Endothelial cell of umbilical vein (primary cell): Measurements from ENCODE around the gene SKAP1. TPM values are rescaled to one million over a fixed set of nuclear protein-coding genes. Genes with fewer than 3 reads are reported as not detected.

Experiments
- BruUV-seq: library from RNA; stranded (reverse); fragments of 400-500 nt; replicated peaks from 2 replicates; lab custom pipeline; 2021; lab: Mats Ljungman, UMichigan
- CTCF ChIA-PET: fragments of 300-600, 350-600 bp; sonication (Branson Sonifier 250); formaldehyde crosslinking; loops from one replicate; lab custom pipeline; 2021; ENCODE audit warnings: antibody characterized with exemption, inconsistent platforms; lab: Charles Lee
- POLR2A ChIA-PET: fragments of 300-600, 350-600 bp; sonication (Branson Sonifier 250); formaldehyde crosslinking; loops from one replicate; lab custom pipeline; 2021; ENCODE audit warnings: antibody characterized with exemption, inconsistent platforms; lab: Charles Lee
- DNase-seq: peaks from one replicate; pipeline ENCODE4 v3.0.0-alpha.2; 2011; ENCODE audit warnings: low read depth, low spot score
- FAIRE-seq: peaks from 2 replicates; lab custom pipeline; 2011; peaks lifted over from hg19 to GRCh38; lab: Jason Lieb, UNC
- H2AFZ ChIP-seq: 2 replicates; pipeline ENCODE4 v1.6.0; 2012; ENCODE audit warnings: low read depth, low read length, control low read depth, inconsistent platforms
- H3K27ac ChIP-seq: 2 replicates; pipeline ENCODE4 v1.5.1; 2011; ENCODE audit warnings: low read depth, mild to moderate bottlenecking, control low read depth, low read length, moderate library complexity; ENCODE audit not compliant: insufficient read depth
- H3K27me3 ChIP-seq, 2 experiments: 2 replicates each; pipeline versions ENCODE4 v1.6.0 to v1.6.1; 2011; ENCODE audit warnings: low read length in 2 of 2, mixed read lengths in 1 of 2; ENCODE audit not compliant: control insufficient read depth in 2 of 2, insufficient read depth in 2 of 2
- H3K36me3 ChIP-seq, 2 experiments: 2 replicates in 1 of 2; 3 replicates in 1 of 2; pipeline ENCODE4 v1.5.1; 2011; ENCODE audit warnings: low read length in 2 of 2, mild to moderate bottlenecking in 1 of 2, moderate library complexity in 1 of 2; ENCODE audit not compliant: control insufficient read depth in 2 of 2, insufficient read depth in 2 of 2; ENCODE audit errors: extremely low read depth in 1 of 2
- H3K4me1 ChIP-seq: 3 replicates; pipeline ENCODE4 v1.5.1; 2011; ENCODE audit warnings: mild to moderate bottlenecking, low read length; ENCODE audit not compliant: control insufficient read depth, insufficient read depth; ENCODE audit errors: extremely low read depth
- H3K4me2 ChIP-seq: 2 replicates; pipeline ENCODE4 v1.6.1; 2011; ENCODE audit warnings: low read length, control low read depth, mixed read lengths; ENCODE audit not compliant: insufficient read depth
- H3K4me3 ChIP-seq, 3 experiments: fragments of 200-600 bp in 1 of 3; sonication (generic), shearing (Covaris generic) in 1 of 3; replicated peaks in 1 of 3; 2 replicates each; pipeline ENCODE4 v1.5.1; 2011 to 2016; ENCODE audit warnings: control low read depth in 3 of 3, low read length in 3 of 3, mild to moderate bottlenecking in 2 of 3, inconsistent platforms in 1 of 3, low read depth in 1 of 3, moderate library complexity in 1 of 3; ENCODE audit not compliant: insufficient read depth in 1 of 3
- H3K79me2 ChIP-seq: 2 replicates; pipeline ENCODE4 v1.6.0; 2012; ENCODE audit warnings: low read length, inconsistent platforms; ENCODE audit not compliant: control insufficient read depth, insufficient read depth
- H3K9ac ChIP-seq: replicated peaks from 2 replicates; pipeline ENCODE3; 2011; ENCODE audit warnings: low read length, control low read depth; ENCODE audit not compliant: insufficient read depth; ENCODE audit errors: extremely low read depth
- H3K9me1 ChIP-seq: replicated peaks from 3 replicates; pipeline ENCODE4 v1.6.0; 2011; ENCODE audit warnings: mild to moderate bottlenecking, low read length; ENCODE audit not compliant: control insufficient read depth, insufficient read depth; ENCODE audit errors: extremely low read depth
- H3K9me3 ChIP-seq: replicated peaks from 2 replicates; pipeline ENCODE4 v1.5.1; 2012; ENCODE audit warnings: low read length, inconsistent platforms; ENCODE audit not compliant: control insufficient read depth, insufficient read depth
- H4K20me1 ChIP-seq: replicated peaks from 2 replicates; pipeline ENCODE3; 2011; ENCODE audit warnings: mild to moderate bottlenecking, low read length; ENCODE audit not compliant: control insufficient read depth, insufficient read depth; ENCODE audit errors: extremely low read depth
- EZH2 ChIP-seq: IDR thresholded peaks from 2 replicates; pipeline ENCODE4 v1.6.1; 2012; ENCODE audit warnings: borderline replicate concordance, low read depth, mild to moderate bottlenecking, moderate library complexity, low read length, inconsistent platforms; ENCODE audit not compliant: severe bottlenecking
- FOS ChIP-seq: IDR thresholded peaks from 2 replicates; pipeline ENCODE4 v1.6.1; 2011; ENCODE audit warnings: mild to moderate bottlenecking, low read length, moderate library complexity, borderline replicate concordance; ENCODE audit not compliant: insufficient read depth
- GATA2 ChIP-seq: IDR thresholded peaks from 2 replicates; pipeline ENCODE4 v1.7.0; 2011; ENCODE audit warnings: low read depth, mild to moderate bottlenecking, moderate library complexity, mixed read lengths, low read length; ENCODE audit not compliant: insufficient read length, insufficient read depth
- JUN ChIP-seq: IDR thresholded peaks from 2 replicates; pipeline ENCODE4 v1.6.1; 2011; ENCODE audit warnings: borderline replicate concordance, low read depth; ENCODE audit not compliant: insufficient read length, insufficient read depth
- MYC ChIP-seq: IDR thresholded peaks from one replicate; pipeline ENCODE4 v1.6.1; 2011; ENCODE audit warnings: mild to moderate bottlenecking, low read depth, low read length
- POLR2A ChIP-seq: IDR thresholded peaks from 2 replicates; pipeline ENCODE4 v1.6.1; 2012; ENCODE audit warnings: low read depth, mild to moderate bottlenecking, control low read depth, low read length
- POLR2AphosphoS5 ChIP-seq: IDR thresholded peaks from 2 replicates; pipeline ENCODE4 v1.6.1; 2012; ENCODE audit warnings: low read depth, mild to moderate bottlenecking, control low read depth, low read length, moderate library complexity; ENCODE audit not compliant: insufficient read depth
- dilution Hi-C: fragments of 300-500 bp; cut with MboI; formaldehyde crosslinking; loops from one replicate; pipeline ENCODE4 v1.15.0; 2019; ENCODE audit warnings: low sequenced_read_pairs; ENCODE audit not compliant: extremely low pct_ligation_motif_present
- intact Hi-C: fragments of 100-400 bp; cut with micrococcal nuclease; formaldehyde crosslinking; loops from one replicate; pipeline ENCODE4 v1.10.0; 2022
- polyA plus RNA-seq, 4 experiments: library from polyadenylated mRNA; depleted of rRNA in 3 of 4; stranded (reverse) in 3 of 4; unstranded in 1 of 4; fragments of >200 nt; gene quantifications; 2 replicates each; pipeline versions ENCODE4 v1.2.1 to v1.2.3, GENCODE V29; 2011 to 2012; ENCODE audit warnings: missing spikeins in 1 of 4
- total RNA-seq: library from RNA; stranded (reverse); gene quantifications from 2 replicates; pipeline ENCODE4 v1.2.3, GENCODE V29; 2021
- TF ChIP-seq, protein P1 (sequence below): IDR thresholded peaks from 2 replicates; pipeline ENCODE4 v1.6.1; 2011; ENCODE audit not compliant: insufficient read depth, insufficient read length
- TF ChIP-seq, protein P2 (sequence below), 2 donors: IDR thresholded peaks; 1 replicate in 1 of 2; 2 replicates in 1 of 2; pipeline ENCODE4 v1.5.1; 2011; ENCODE audit warnings: low read length in 2 of 2, mild to moderate bottlenecking in 2 of 2, moderate library complexity in 2 of 2, control low read depth in 1 of 2, inconsistent platforms in 1 of 2, low read depth in 1 of 2; ENCODE audit not compliant: insufficient read depth in 1 of 2; ENCODE audit errors: extremely low read depth in 1 of 2

SKAP1 gene
- total and polyA plus RNA-seq, 2 donors (not counting 3 experiments of a cell fraction or from before 2014, with no cell fraction given) = 0.75 TPM; not detected in 1

DNA sequence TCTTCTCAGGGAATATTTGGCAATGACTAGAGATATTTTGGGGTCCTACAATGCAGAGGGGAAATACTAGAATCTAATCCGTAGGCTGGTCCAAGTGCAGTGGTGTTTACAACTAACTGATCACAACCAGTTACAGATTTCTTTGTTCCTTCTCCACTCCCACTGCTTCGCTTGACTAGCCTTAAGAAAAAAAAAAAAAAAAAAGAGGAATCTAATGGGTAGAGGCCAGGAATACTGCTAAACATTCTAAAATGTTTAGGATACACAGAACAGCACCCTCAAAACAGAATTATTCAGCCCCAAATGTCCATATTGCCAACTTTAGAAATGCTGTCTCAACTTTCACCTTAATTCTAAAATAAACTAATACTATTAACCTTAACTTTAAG lies 49.0 kb upstream of the SKAP1 start:
- ChIA-PET CTCF (no interaction called here), POLR2A (no interaction called here)
- TF ChIP-seq, protein P1, sequence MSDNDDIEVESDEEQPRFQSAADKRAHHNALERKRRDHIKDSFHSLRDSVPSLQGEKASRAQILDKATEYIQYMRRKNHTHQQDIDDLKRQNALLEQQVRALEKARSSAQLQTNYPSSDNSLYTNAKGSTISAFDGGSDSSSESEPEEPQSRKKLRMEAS = no peak
- no peak for TF ChIP-seq POLR2A
- TF ChIP-seq POLR2AphosphoS5 = no peak
- TF ChIP-seq, protein P2, sequence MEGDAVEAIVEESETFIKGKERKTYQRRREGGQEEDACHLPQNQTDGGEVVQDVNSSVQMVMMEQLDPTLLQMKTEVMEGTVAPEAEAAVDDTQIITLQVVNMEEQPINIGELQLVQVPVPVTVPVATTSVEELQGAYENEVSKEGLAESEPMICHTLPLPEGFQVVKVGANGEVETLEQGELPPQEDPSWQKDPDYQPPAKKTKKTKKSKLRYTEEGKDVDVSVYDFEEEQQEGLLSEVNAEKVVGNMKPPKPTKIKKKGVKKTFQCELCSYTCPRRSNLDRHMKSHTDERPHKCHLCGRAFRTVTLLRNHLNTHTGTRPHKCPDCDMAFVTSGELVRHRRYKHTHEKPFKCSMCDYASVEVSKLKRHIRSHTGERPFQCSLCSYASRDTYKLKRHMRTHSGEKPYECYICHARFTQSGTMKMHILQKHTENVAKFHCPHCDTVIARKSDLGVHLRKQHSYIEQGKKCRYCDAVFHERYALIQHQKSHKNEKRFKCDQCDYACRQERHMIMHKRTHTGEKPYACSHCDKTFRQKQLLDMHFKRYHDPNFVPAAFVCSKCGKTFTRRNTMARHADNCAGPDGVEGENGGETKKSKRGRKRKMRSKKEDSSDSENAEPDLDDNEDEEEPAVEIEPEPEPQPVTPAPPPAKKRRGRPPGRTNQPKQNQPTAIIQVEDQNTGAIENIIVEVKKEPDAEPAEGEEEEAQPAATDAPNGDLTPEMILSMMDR (IDR thresholded peaks at IDR 0.05; ENCODE audit: extremely low read depth in 1 of 2, insufficient read depth in 1 of 2, low read depth in 1 of 2, low read length in 2 of 2) = no peak
- no peak for TF ChIP-seq GATA2
- no peak for TF ChIP-seq MYC
- TF ChIP-seq FOS = no peak
- TF ChIP-seq JUN = no peak
- TF ChIP-seq EZH2 = no peak
- Histone ChIP-seq H3K27ac (no peak overlapping the region), H3K36me3 (no peaks in the 10 kb centered on the region), H2AFZ (no peak overlapping the region), H3K9me1 (no peaks in the 10 kb centered on the region), H3K4me2 (no peak overlapping the region), H4K20me1 (no peaks in the 10 kb centered on the region), H3K79me2 (no peaks in the 10 kb centered on the region), H3K4me1 (peaks cover 2% of the 10 kb centered on the region), H3K9ac (no peak overlapping the region), H3K9me3 (no peaks in the 10 kb centered on the region), H3K4me3 (no peak overlapping the region), H3K27me3 (peaks cover 6 to 29% of the 10 kb centered on the region in 2 experiments)
- FAIRE-seq = no peak
- no peak for DNase-seq
- dilution Hi-C loops (no loop called here), intact Hi-C loops (no loop called here)
- no TSS peak for BruUV-seq
